ENCODE measurements around the gene APOBEC3A.

APOBEC3A gene

GRCh38 chr22:38957046-38957770 lies at the start of gene APOBEC3A:
APOBEC3A (plus strand) TSS chr22:38957609; CDS start chr22:38957692, 83 bp downstream.
- DNase-seq: no peak
- in situ Hi-C loops (cut with MboI; ENCODE audit: low pct_unique_long_range_greater_than_20kb, low sequenced_read_pairs): no loop called here

- no peak for DNase-seq
- in situ Hi-C loops (cut with MboI; ENCODE audit: low pct_unique_long_range_greater_than_20kb, low sequenced_read_pairs): no loop called here
These were observed 49.6 kb upstream of the APOBEC3A start for GRCh38 chr22:38907767-38908166.

- in situ Hi-C loops (cut with MboI; ENCODE audit: low pct_unique_long_range_greater_than_20kb, low sequenced_read_pairs): no loop called here
- DNase-seq: no peak
These were observed 46.0 kb upstream of the APOBEC3A start for GRCh38 chr22:38911434-38911833.

GRCh38 chr22:38919631-38920190 lies 37.7 kb upstream of the APOBEC3A start:
- DNase-seq: no peak
- in situ Hi-C loops (cut with MboI; ENCODE audit: low pct_unique_long_range_greater_than_20kb, low sequenced_read_pairs): no loop called here

DNA sequence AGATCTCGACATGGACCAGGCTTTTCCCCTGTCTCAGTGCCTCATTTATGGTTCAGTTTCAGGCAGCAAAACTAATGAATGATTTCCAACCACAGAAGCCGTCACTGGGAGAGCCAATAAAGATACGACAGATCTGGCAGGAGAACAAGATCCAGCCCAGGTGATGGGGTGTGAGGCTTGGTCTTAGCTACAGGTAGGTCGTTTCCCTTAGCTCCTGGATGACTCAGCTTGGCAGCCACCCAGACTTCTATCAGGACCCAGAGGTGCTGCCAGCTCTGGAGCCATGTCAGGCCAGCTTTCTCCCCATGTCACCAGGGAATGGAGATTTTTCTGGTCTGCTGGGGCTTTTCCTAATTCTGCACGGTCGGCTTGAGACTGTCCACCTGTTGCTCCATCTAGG lies 36.3 kb upstream of the APOBEC3A start:
- in situ Hi-C loops (cut with MboI; ENCODE audit: low pct_unique_long_range_greater_than_20kb, low sequenced_read_pairs): no loop called here
- DNase-seq: no peak

GRCh38 chr22:38921806-38922205 lies 35.6 kb upstream of the APOBEC3A start:
- in situ Hi-C loops (cut with MboI; ENCODE audit: low pct_unique_long_range_greater_than_20kb, low sequenced_read_pairs): no loop called here
- no peak for DNase-seq

GRCh38 chr22:38923463-38924346 lies 33.7 kb upstream of the APOBEC3A start:
- peak; percentile 54 for DNase-seq
- in situ Hi-C loops (cut with MboI; ENCODE audit: low pct_unique_long_range_greater_than_20kb, low sequenced_read_pairs): no loop called here

- in situ Hi-C loops (cut with MboI; ENCODE audit: low pct_unique_long_range_greater_than_20kb, low sequenced_read_pairs): no loop called here
- no peak for DNase-seq
These were observed 33.0 kb upstream of the APOBEC3A start for GRCh38 chr22:38924347-38924952.

GRCh38 chr22:38925571-38926041 lies 31.8 kb upstream of the APOBEC3A start:
- in situ Hi-C loops (cut with MboI; ENCODE audit: low pct_unique_long_range_greater_than_20kb, low sequenced_read_pairs): no loop called here
- no peak for DNase-seq

DNA sequence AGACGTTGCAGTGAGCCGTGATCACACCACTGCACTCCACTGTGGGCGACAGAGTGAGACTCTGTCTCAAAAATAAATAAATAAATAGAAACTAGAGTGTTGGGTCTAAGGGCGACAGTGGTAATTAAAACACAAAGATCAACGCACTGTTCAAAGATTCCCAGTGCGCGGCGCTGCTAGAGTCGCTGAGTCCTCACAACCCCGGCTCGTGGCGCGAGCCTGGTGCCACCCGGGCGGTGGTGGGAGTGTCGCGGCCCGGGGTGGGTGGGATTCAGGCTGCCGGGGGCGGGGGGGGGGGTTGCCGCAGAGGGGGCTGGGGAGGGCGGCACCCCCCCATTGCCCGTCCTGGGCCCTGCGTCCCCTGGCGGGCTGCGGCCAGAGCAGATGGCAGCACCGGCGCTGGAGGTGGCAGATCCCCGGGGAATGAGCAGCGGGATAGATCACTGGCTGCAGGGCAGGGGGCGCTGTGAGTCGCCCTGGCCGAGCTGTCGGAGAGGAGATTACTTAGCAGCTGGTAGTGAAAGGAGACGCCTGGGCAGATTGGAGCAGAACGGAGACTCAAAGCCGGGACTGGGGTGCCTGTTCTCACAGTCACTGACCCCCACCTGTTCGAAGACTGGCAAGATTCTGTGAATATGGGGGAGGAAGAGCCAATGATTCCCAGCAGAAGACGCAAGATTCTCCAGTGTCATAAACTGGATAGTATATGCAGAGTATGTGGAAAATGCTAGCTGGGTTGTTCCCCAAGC lies 30.2 kb upstream of the APOBEC3A start:
- in situ Hi-C loops (cut with MboI; ENCODE audit: low pct_unique_long_range_greater_than_20kb, low sequenced_read_pairs): no loop called here
- DNase-seq: peak; percentile 72

GRCh38 chr22:38930512-38930911 lies 26.9 kb upstream of the APOBEC3A start:
- in situ Hi-C loops (cut with MboI; ENCODE audit: low pct_unique_long_range_greater_than_20kb, low sequenced_read_pairs): no loop called here
- no peak for DNase-seq

- in situ Hi-C loops (cut with MboI; ENCODE audit: low pct_unique_long_range_greater_than_20kb, low sequenced_read_pairs): no loop called here
- DNase-seq: no peak
These were observed 22.4 kb upstream of the APOBEC3A start for GRCh38 chr22:38935023-38935422.

- DNase-seq: no peak
- in situ Hi-C loops (cut with MboI; ENCODE audit: low pct_unique_long_range_greater_than_20kb, low sequenced_read_pairs): no loop called here
These were observed 21.8 kb upstream of the APOBEC3A start for GRCh38 chr22:38935616-38936015.

DNA sequence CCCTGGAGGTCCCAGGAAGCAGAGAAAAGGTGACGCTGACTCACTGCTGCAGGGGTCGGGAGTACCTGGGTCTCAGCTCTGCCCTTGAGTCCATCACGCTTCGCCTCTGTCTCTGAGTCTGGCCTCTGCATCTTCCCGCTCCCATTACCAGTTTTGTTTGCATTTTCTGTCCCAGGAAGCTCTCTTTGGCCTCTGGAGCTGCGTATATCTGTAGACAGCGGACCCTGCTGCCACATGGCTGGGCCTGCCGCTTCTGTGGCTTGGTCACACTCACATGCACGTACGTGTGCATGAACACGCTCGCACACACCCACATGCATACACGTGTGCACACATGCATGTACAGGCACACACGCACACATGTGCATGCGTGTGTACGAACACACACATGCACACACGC lies 20.8 kb upstream of the APOBEC3A start:
- no peak for DNase-seq
- in situ Hi-C loops (cut with MboI; ENCODE audit: low pct_unique_long_range_greater_than_20kb, low sequenced_read_pairs): no loop called here

DNA sequence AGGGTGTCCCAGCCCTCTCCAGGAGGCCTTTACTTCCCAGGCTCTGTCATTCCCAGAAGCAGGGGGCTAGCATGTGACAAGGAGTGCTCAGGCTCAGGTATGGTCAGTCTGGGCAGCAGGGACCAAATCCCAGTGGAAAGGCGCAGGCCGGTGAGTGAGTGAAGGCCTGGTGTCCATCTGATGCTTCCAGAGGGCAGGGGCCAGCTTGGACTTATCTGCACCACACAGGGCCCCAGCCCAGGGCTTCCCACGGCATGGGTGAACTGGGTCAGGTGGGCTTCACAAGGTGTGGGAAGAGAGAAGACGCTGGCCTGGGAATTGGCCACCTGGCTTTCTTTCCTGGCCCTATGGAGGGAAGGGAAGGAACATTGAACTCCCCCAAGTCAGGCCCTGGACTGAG lies 20.4 kb upstream of the APOBEC3A start:
- in situ Hi-C loops (cut with MboI; ENCODE audit: low pct_unique_long_range_greater_than_20kb, low sequenced_read_pairs): no loop called here
- no peak for DNase-seq

DNA sequence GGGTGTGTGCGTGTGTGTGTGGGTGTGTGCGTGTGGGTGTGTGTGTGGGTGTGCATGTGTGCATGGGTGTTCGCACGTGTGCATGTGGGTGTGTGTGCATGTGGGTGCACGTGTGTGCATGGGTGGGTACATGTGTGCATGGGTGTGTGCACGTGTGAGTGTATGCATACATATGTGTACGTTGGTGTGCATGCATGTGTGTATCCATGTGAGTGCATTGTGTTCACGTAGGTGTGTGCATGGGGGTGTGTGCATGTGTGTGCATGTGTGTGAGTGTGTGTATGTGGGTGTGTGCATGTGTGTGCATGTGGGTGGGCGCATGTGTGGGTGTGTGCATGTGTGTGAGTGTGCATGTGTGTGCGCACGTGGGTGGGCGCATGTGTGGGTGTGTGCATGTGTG lies 19.9 kb upstream of the APOBEC3A start:
- DNase-seq: no peak
- in situ Hi-C loops (cut with MboI; ENCODE audit: low pct_unique_long_range_greater_than_20kb, low sequenced_read_pairs): no loop called here

DNA sequence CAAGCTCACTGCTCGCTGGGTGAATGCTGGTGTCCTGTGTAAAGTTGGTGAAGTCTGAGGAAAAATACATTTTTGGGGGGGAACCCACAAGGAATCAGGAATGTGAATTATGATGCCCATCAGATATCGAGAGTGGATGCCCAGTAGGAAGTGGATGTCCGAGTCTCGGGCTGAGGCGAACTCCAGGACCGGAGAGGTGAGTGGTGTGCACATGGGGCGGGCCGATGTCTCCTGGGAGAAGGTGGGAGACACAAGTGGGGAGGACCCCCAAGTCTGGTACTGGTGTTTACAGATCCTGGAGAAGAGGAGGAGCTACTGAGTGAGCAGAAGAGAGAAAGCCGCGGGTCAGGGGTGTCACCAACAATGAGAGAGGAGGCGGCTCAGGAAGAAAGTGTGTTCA lies 19.2 kb upstream of the APOBEC3A start:
- no peak for DNase-seq
- in situ Hi-C loops (cut with MboI; ENCODE audit: low pct_unique_long_range_greater_than_20kb, low sequenced_read_pairs): no loop called here

DNA sequence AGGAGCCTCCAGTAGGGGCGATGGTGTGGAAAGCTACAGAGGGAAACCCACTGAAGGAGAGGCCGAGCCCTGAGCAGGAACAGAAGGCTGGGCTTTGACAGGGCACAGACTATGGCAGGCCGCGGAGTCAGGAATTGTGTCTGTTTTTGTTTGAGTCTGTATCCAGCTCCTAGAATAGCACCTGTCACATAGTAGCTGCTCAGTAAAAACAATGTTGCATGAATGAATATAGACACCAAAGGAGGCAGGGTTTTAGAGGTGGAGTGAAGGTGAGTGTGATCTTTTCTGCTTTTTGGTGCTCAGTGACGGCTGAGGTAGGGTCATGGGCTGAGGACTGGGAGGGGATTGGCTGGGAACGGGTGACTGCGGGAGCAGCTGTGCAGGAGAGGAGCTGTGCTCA lies 18.5 kb upstream of the APOBEC3A start:
- no peak for DNase-seq
- in situ Hi-C loops (cut with MboI; ENCODE audit: low pct_unique_long_range_greater_than_20kb, low sequenced_read_pairs): no loop called here

DNA sequence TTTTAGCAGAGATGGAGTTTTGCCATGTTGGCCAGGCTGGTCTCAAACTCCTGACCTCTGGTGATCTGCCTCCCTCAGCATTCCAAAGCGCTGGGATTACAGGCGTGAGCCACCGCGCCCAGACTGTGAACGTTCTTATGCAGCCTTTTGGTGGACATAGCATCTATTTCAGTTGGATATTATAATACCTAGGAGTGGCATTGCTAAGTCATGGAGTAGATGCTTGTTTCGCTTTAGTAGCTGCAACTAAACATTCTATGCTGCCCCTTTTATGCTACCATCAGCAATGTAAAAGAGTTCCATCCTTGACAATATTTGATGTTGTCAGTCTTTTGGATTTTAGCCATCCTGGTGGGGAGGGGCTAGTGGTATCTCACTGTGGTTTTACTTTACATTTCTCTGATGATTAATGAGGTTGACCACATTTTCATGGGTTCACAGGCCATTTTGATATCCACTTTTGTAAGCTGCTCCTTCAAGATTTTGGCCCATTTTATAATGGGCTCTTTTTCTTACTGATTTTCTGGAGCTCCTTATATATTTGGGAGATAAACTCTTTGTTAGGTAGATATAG lies 16.5 kb upstream of the APOBEC3A start:
- in situ Hi-C loops (cut with MboI; ENCODE audit: low pct_unique_long_range_greater_than_20kb, low sequenced_read_pairs): no loop called here
- DNase-seq: no peak
